Lower leg skin (tissue), 4 donors: ENCODE data around the gene ATXN3L. TPM values are rescaled to one million over a fixed set of nuclear protein-coding genes. Genes with fewer than 3 reads are reported as not detected.

Experiments
- DNase-seq, 2 donors: peaks; one replicate each; pipeline ENCODE4 v3.0.0-alpha.2; 2019; ENCODE audit warnings: low spot score in 2 of 2
- H3K4me3 ChIP-seq: fragments of 200-600 bp; sonication (generic); 2 replicates; pipeline ENCODE4 v1.5.1; 2017; ENCODE audit warnings: mild to moderate bottlenecking, low read depth; ENCODE audit not compliant: poor library complexity, severe bottlenecking
- POLR2A ChIP-seq, 2 donors: fragments of 450-650 bp; IDR thresholded peaks; one replicate each; pipeline ENCODE4 v1.6.1; 2016 to 2017; ENCODE audit warnings: antibody characterized with exemption in 2 of 2, mild to moderate bottlenecking in 1 of 2, moderate library complexity in 1 of 2
- WGBS, 2 donors: methylation state at CpG; one replicate each; pipeline ENCODE4 v1.1.5; 2018; 5-methylcytosine and 5-hydroxymethylcytosine counted together
- intact Hi-C: fragments of 100-400 bp; cut with DNase I; formaldehyde crosslinking; loops from one replicate; pipeline ENCODE4 v1.15.0; 2023; ENCODE audit warnings: low total_unique reads
- total RNA-seq, 4 donors: library from RNA; depleted of rRNA; stranded (reverse); fragments of >200 nt; gene quantifications; one replicate each; pipeline ENCODE4 v1.1.0, GENCODE V29; 2016
- TF ChIP-seq, protein P1 (sequence below), 3 donors: fragments of 450-650 bp; IDR thresholded peaks; one replicate each; pipeline ENCODE4 v1.5.1; 2016; ENCODE audit warnings: antibody characterized with exemption in 3 of 3, mild to moderate bottlenecking in 3 of 3, moderate library complexity in 2 of 3

Gene ATXN3L
- total RNA-seq, 4 donors from 2014 or later = not detected

DNA sequence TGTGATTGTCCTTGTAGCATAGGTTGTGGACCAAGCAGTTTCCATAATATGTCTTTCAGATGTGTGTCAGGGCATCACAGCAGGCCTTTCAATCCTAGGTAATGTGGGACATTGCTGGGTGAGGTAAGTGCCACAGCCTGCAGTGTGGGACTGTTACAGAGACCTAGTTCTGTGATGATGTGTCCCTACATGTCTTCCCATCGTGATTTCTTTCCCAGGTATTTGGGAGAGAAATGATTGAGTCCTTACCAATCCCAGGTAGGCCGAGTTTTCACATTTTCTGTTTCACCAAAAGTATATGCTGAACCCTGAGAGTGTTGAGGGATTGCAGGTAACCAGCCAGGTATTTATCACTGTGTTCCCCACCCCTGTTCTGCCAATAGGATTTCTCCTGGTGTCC, 10.6 kb upstream of the ATXN3L start:
- intact Hi-C loops = no loop called here
- 49 to 60% methylated on average over 2 of the region's 2 CpGs for WGBS, 2 donors

DNA sequence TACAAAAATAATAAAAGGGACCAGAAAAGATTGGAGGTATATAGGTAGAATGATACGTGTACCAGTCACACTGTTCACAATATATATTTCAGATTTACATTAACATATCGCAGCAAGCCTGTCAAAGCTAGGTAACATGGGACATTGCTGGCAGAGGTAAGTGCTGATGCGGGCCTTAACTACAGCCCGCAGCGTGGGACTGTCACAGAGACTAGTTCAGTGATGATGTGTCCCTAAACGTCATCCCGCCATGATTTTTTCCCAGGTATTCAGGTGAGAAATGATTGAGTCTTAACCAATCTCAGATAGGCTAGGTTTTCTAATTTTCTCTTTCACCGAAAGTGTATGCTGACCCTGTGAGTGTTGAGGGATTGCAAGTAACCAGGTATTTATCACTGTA, 7.8 kb upstream of the ATXN3L start:
- 89 to 98% methylated on average over 8 of the region's 8 CpGs for WGBS, 2 donors
- no peak for DNase-seq
- intact Hi-C loops = no loop called here
- no peak for TF ChIP-seq POLR2A (IDR thresholded peaks at IDR 0.05)
- TF ChIP-seq, protein P1, sequence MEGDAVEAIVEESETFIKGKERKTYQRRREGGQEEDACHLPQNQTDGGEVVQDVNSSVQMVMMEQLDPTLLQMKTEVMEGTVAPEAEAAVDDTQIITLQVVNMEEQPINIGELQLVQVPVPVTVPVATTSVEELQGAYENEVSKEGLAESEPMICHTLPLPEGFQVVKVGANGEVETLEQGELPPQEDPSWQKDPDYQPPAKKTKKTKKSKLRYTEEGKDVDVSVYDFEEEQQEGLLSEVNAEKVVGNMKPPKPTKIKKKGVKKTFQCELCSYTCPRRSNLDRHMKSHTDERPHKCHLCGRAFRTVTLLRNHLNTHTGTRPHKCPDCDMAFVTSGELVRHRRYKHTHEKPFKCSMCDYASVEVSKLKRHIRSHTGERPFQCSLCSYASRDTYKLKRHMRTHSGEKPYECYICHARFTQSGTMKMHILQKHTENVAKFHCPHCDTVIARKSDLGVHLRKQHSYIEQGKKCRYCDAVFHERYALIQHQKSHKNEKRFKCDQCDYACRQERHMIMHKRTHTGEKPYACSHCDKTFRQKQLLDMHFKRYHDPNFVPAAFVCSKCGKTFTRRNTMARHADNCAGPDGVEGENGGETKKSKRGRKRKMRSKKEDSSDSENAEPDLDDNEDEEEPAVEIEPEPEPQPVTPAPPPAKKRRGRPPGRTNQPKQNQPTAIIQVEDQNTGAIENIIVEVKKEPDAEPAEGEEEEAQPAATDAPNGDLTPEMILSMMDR (IDR thresholded peaks at IDR 0.05) = no peak
- H3K4me3 ChIP-seq = no peak overlapping the region

More for the DNA sequence above, 10.6 kb upstream of the ATXN3L start:
- no peak for DNase-seq
- H3K4me3 ChIP-seq = no peak overlapping the region
- TF ChIP-seq POLR2A (IDR thresholded peaks at IDR 0.05) = no peak
- TF ChIP-seq, protein P1 (IDR thresholded peaks at IDR 0.05) = no peak

DNA sequence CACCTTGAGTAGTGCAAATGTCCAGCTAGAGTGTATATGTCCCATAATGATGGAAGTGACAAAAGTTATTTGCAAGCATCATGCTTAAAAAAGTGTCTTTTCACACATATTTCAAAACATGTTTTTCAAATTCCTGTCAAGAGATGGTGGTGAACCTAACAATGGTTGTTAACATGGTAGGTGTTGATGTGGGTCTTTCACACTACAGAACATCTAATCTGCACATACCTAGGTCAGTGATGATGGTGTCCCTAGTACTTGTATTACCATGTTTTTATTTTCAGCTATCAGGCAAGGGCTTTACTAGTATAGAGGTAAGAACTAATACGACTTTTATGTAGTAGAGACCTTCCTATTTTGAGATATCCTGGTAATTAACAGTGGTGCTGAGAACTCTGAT, 3.4 kb upstream of the ATXN3L start:
- no peak for DNase-seq
- TF ChIP-seq POLR2A (IDR thresholded peaks at IDR 0.05) = no peak
- TF ChIP-seq, protein P1 (IDR thresholded peaks at IDR 0.05) = no peak
- 61 to 68% methylated on average over 1 of the region's 1 CpG for WGBS, 2 donors
- no peak overlapping the region for H3K4me3 ChIP-seq
- intact Hi-C loops = no loop called here

DNA sequence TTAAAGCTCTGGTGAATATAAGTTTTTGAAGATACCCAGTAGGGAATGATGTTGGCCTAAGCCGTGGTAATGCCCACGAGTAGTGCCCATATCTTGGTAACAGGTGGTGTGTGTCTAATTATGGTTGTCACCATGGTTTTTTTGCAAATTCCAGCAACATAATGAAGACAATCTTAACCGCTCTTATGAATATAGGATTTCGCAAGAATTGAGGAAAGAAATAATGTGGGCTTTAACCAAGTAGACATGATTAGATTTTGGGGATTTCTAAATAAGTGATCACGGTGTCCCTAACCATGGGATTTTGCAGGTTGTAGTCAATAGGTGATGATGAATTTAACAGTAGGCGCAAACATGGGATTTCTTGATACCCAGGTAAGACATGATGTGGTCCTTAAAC, 2.5 kb downstream of the ATXN3L start:
- intact Hi-C loops = no loop called here
- no peak overlapping the region for H3K4me3 ChIP-seq
- WGBS, 2 donors = 94 to 98% methylated on average over 6 of the region's 6 CpGs
- DNase-seq = no peak
- TF ChIP-seq, protein P1 (IDR thresholded peaks at IDR 0.05) = no peak
- no peak for TF ChIP-seq POLR2A (IDR thresholded peaks at IDR 0.05)

DNA sequence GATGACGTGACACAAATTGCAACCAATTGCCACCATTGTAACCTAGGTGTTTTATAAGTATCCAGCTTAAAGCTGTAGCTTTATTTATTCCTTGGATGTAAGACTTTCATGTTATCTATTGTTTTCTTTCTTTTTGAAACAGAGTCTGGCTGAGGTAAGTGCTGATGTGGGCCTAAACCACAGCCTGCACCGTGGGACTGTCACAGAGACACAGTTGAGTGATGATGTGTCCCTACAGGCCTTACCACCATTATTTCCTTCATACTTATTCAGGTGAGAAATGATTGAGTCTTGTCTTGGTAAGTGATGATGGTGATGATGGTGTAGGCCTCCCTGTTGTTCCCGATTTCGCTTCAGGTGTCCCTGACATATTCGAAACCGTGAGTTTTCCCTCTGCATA, 8.3 kb downstream of the ATXN3L start:
- DNase-seq = no peak
- H3K4me3 ChIP-seq = no peak overlapping the region
- TF ChIP-seq, protein P1 (IDR thresholded peaks at IDR 0.05) = no peak
- no peak for TF ChIP-seq POLR2A (IDR thresholded peaks at IDR 0.05)
- WGBS, 2 donors = 88 to 94% methylated on average over 6 of the region's 6 CpGs
- intact Hi-C loops = no loop called here

DNA sequence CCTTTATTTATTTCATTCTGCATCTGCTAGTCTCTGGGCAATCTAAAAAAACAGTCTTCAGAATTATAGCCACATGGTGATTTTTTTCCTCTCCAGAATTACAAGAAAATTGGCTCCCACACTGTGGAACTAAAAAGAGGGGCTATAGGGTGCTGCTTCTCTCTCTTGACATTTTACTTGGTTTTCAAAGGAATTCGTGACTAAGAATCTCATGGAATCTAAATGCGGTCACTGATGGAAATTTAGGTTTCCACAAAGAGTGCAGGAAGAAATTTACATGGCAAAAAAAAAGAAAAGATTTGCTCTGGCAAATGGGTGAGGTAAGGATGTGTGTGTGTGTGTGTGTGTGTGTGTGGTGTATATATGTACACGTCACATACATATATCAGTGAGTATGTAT, 10.2 kb downstream of the ATXN3L start:
- DNase-seq = no peak
- intact Hi-C loops = no loop called here
- TF ChIP-seq, protein P1 (IDR thresholded peaks at IDR 0.05) = no peak
- no peak for TF ChIP-seq POLR2A (IDR thresholded peaks at IDR 0.05)
- no peak overlapping the region for H3K4me3 ChIP-seq
- WGBS, 2 donors = 82 to 90% methylated on average over 3 of the region's 3 CpGs
